ENCODE results near the gene CPXM2. TPM values are rescaled to one million over a fixed set of nuclear protein-coding genes. Genes with fewer than 3 reads are reported as not detected.

CPXM2 gene
- total and polyA plus RNA-seq, 10 of the 15 experiments (the other 5 are each of a cell fraction or from before 2014, with no cell fraction given): 0.08 to 1.1 (median 0.58) TPM

DNA sequence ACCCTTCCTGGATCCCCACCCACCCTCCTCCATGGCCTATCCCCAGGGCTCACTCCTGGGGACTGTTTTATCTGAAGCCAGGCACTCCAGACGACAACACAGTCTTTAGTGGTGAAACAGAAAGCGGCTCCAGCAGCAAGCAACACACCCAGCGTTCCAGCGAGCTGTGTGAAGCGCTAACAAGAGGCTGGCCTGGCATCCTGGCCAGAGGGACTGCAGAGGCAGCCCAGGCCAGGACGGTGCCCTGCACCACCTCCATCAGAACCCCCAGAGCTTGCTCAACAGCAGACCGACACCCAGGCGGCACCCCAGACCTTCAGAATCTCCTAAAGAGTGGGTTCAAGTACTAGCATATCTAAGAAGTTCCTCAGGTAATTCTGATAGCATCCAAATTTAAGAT is 2.0 kb upstream of the CPXM2 start:
- TF ChIP-seq, protein P1, sequence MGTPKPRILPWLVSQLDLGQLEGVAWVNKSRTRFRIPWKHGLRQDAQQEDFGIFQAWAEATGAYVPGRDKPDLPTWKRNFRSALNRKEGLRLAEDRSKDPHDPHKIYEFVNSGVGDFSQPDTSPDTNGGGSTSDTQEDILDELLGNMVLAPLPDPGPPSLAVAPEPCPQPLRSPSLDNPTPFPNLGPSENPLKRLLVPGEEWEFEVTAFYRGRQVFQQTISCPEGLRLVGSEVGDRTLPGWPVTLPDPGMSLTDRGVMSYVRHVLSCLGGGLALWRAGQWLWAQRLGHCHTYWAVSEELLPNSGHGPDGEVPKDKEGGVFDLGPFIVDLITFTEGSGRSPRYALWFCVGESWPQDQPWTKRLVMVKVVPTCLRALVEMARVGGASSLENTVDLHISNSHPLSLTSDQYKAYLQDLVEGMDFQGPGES (IDR thresholded peaks at IDR 0.05): no peak
- TF ChIP-seq RAD21 (IDR thresholded peaks at IDR 0.05; ENCODE audit: insufficient read depth, low read depth, low read length) (no peak), RB1 (IDR thresholded peaks at IDR 0.05; ENCODE audit: borderline replicate concordance) (no peak), ASH2L (IDR thresholded peaks at IDR 0.05; ENCODE audit: borderline replicate concordance, low read depth) (no peak), ZSCAN29 (IDR thresholded peaks at IDR 0.05) (no peak), ZNF24 (IDR thresholded peaks at IDR 0.05) (no peak), SMAD1 (IDR thresholded peaks at IDR 0.05; ENCODE audit: low read depth, partially characterized antibody) (no peak), TARDBP (IDR thresholded peaks at IDR 0.05; ENCODE audit: borderline replicate concordance) (no peak)
- POLR2A ChIA-PET: no interaction called here
- H3K36me3 ChIP-seq (ENCODE audit: control insufficient read depth in 2 of 2, insufficient read depth in 2 of 2, low read length in 1 of 2): no peaks in the 10 kb centered on the region
- no peak overlapping the region for H3K4me2 ChIP-seq (ENCODE audit: control insufficient read depth, insufficient read depth)
- DNase-seq (ENCODE audit: low read depth, low spot score): no peak
- H3K27me3 ChIP-seq (replicated peaks in 1 of 2; ENCODE audit: control insufficient read depth in 2 of 2, insufficient read depth in 2 of 2, low read length in 1 of 2): peaks cover 3 to 4% of the 10 kb centered on the region in 2 experiments; a peak in 2 of 4 replicates
- no peak for FAIRE-seq
- no peak overlapping the region for H3K9ac ChIP-seq (ENCODE audit: control insufficient read depth, insufficient read depth, low read length)
- H4K20me1 ChIP-seq (ENCODE audit: control insufficient read depth, insufficient read depth): no peaks in the 10 kb centered on the region
- H3K79me2 ChIP-seq (ENCODE audit: control insufficient read depth, insufficient read depth, low read length): no peaks in the 10 kb centered on the region
- H3K27ac ChIP-seq (ENCODE audit: control insufficient read depth, insufficient read depth): no peak overlapping the region
- RAD21 ChIA-PET (ENCODE audit: unreplicated experiment): no interaction called here
- WGBS (ENCODE audit: insufficient coverage, insufficient replicate concordance, low lambda C conversion rate, missing lambda C conversion rate): 17% methylated on average over 7 of the region's 8 CpGs
- no peaks in the 10 kb centered on the region for H3K9me3 ChIP-seq (replicated peaks; ENCODE audit: control insufficient read depth, insufficient read depth, low read length)
- no TSS peak for BruUV-seq (replicated peaks)
- H3K4me3 ChIP-seq: no peak overlapping the region
- intact Hi-C loops (cut with micrococcal nuclease; ENCODE audit: unreplicated experiment): loop anchor here (10.0 kb wide), 1 partner anchor 309 kb away; no protein-coding TSS in a partner anchor
- H2AFZ ChIP-seq (ENCODE audit: control insufficient read depth, low read depth, low read length): no peak overlapping the region
- CTCF ChIA-PET: no interaction called here
- ATAC-seq: no peak
- in situ Hi-C loops (cut with MboI): no loop called here
- H3K4me1 ChIP-seq (ENCODE audit: control insufficient read depth, insufficient read depth, low read length): no peaks in the 10 kb centered on the region
- SMC1A ChIA-PET (ENCODE audit: uncharacterized antibody, unreplicated experiment): no interaction called here

DNA sequence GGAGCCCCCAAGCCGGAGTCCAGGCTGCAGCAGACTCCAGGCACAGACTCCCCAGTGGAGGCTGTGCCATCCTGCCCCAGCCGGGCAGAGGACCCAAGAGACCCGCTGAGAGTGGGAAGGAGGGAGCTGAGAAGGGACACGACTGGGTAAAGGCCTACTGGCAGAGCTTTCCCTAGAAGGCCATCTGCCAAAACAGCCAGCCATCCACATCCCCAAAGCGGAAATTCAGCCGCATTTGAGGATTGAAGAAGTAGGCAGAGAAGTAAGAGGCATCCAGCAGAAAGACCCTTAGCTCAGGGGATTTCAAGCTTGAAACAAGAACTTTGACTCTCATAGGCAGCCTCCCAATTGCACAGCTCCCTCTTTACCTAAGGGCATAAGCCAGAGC is 857 bp downstream of the CPXM2 start:
- no peak for FAIRE-seq
- SMC1A ChIA-PET (ENCODE audit: uncharacterized antibody, unreplicated experiment): no interaction called here
- WGBS (ENCODE audit: insufficient coverage, insufficient replicate concordance, low lambda C conversion rate, missing lambda C conversion rate): 38% methylated on average over 5 of the region's 6 CpGs
- no peaks in the 10 kb centered on the region for H3K4me1 ChIP-seq (ENCODE audit: control insufficient read depth, insufficient read depth, low read length)
- BruUV-seq (replicated peaks): no TSS peak
- POLR2A ChIA-PET: no interaction called here
- no peak for TF ChIP-seq RAD21 (IDR thresholded peaks at IDR 0.05; ENCODE audit: insufficient read depth, low read depth, low read length)
- no peak for TF ChIP-seq SUPT20H (IDR thresholded peaks at IDR 0.05; ENCODE audit: borderline replicate concordance, control insufficient read depth, low read depth, low read length)
- TF ChIP-seq RBBP5 (conservative IDR thresholded peaks at IDR 0.05): no peak
- CTCF ChIA-PET: interaction anchor here (1.0 kb wide), 1 partner anchor 74 kb away, joined by 3 read pairs; no protein-coding TSS in a partner anchor
- no peak for DNase-seq (ENCODE audit: low read depth, low spot score)
- intact Hi-C loops (cut with micrococcal nuclease; ENCODE audit: unreplicated experiment) (loop anchor here (10.0 kb wide), 1 partner anchor 306 kb away; no protein-coding TSS in a partner anchor), in situ Hi-C loops (cut with MboI) (no loop called here)
- H3K79me2 ChIP-seq (ENCODE audit: control insufficient read depth, insufficient read depth, low read length): no peaks in the 10 kb centered on the region
- H3K9me3 ChIP-seq (replicated peaks; ENCODE audit: control insufficient read depth, insufficient read depth, low read length): no peaks in the 10 kb centered on the region
- no peak overlapping the region for H3K4me3 ChIP-seq
- no peaks in the 10 kb centered on the region for H3K36me3 ChIP-seq (ENCODE audit: control insufficient read depth in 2 of 2, insufficient read depth in 2 of 2, low read length in 1 of 2)
- no peaks in the 10 kb centered on the region for H4K20me1 ChIP-seq (ENCODE audit: control insufficient read depth, insufficient read depth)
- no peak overlapping the region for H2AFZ ChIP-seq (ENCODE audit: control insufficient read depth, low read depth, low read length)
- H3K4me2 ChIP-seq (ENCODE audit: control insufficient read depth, insufficient read depth): no peak overlapping the region
- ATAC-seq: no peak
- H3K27me3 ChIP-seq (replicated peaks in 1 of 2; ENCODE audit: control insufficient read depth in 2 of 2, insufficient read depth in 2 of 2, low read length in 1 of 2): peaks cover 3 to 4% of the 10 kb centered on the region in 2 experiments; a peak in 2 of 4 replicates
- RAD21 ChIA-PET (ENCODE audit: unreplicated experiment): no interaction called here
- no peak overlapping the region for H3K27ac ChIP-seq (ENCODE audit: control insufficient read depth, insufficient read depth)
- H3K9ac ChIP-seq (ENCODE audit: control insufficient read depth, insufficient read depth, low read length): no peak overlapping the region
